Measurements from ENCODE around the gene PARD6A.

The PARD6A gene

GRCh38 chr16:67675579-67675935 lies 14.8 kb downstream of the PARD6A start:
- Histone ChIP-seq H3K9ac (ENCODE audit: low read length) (no peak overlapping the region), H3K79me2 (ENCODE audit: low read length) (no peaks in the 10 kb centered on the region), H3K27ac (ENCODE audit: low read length) (no peak overlapping the region), H3K4me1 (ENCODE audit: low read length) (no peaks in the 10 kb centered on the region), H3K27me3 (replicated peaks; ENCODE audit: insufficient read depth, low read length) (no peaks in the 10 kb centered on the region), H3F3A (ENCODE audit: insufficient read depth, low read length) (no peaks in the 10 kb centered on the region), H3K36me3 (replicated peaks; ENCODE audit: insufficient read depth, low read length) (no peaks in the 10 kb centered on the region), H3K9me2 (replicated peaks; ENCODE audit: insufficient read depth, low read length) (no peaks in the 10 kb centered on the region), H3K4me2 (ENCODE audit: low read depth, low read length) (no peak overlapping the region), H4K20me1 (ENCODE audit: insufficient read depth, low read length) (no peaks in the 10 kb centered on the region), H3K9me3 (replicated peaks; ENCODE audit: insufficient read depth, low read length) (no peaks in the 10 kb centered on the region), H3K4me3 (ENCODE audit: low read length) (no peak overlapping the region), H2AFZ (ENCODE audit: low read length) (no peak overlapping the region)
- DNase-seq, result no peak
- TF ChIP-seq EZH2phosphoT487 (IDR thresholded peaks at IDR 0.05; ENCODE audit: low read length), result no peak
- no peak for TF ChIP-seq EZH2 (optimal IDR thresholded peaks at IDR 0.05; ENCODE audit: low read depth, low read length)
- TF ChIP-seq CTCF (IDR thresholded peaks at IDR 0.05; ENCODE audit: low read length), result no peak

- H3K9ac ChIP-seq (ENCODE audit: low read length), result no peak overlapping the region
- H3K27ac ChIP-seq (ENCODE audit: low read length), result no peak overlapping the region
- no peaks in the 10 kb centered on the region for H3K27me3 ChIP-seq (replicated peaks; ENCODE audit: insufficient read depth, low read length)
- no peaks in the 10 kb centered on the region for H3K36me3 ChIP-seq (replicated peaks; ENCODE audit: insufficient read depth, low read length)
- no peak overlapping the region for H3K4me3 ChIP-seq (ENCODE audit: low read length)
- H3K79me2 ChIP-seq (ENCODE audit: low read length), result no peaks in the 10 kb centered on the region
- no peaks in the 10 kb centered on the region for H3K4me1 ChIP-seq (ENCODE audit: low read length)
- H4K20me1 ChIP-seq (ENCODE audit: insufficient read depth, low read length), result no peaks in the 10 kb centered on the region
- H3F3A ChIP-seq (ENCODE audit: insufficient read depth, low read length), result no peaks in the 10 kb centered on the region
- no peak overlapping the region for H3K4me2 ChIP-seq (ENCODE audit: low read depth, low read length)
- H2AFZ ChIP-seq (ENCODE audit: low read length), result no peak overlapping the region
- H3K9me2 ChIP-seq (replicated peaks; ENCODE audit: insufficient read depth, low read length), result no peaks in the 10 kb centered on the region
- no peak for DNase-seq
- no peaks in the 10 kb centered on the region for H3K9me3 ChIP-seq (replicated peaks; ENCODE audit: insufficient read depth, low read length)
- TF ChIP-seq EZH2phosphoT487 (IDR thresholded peaks at IDR 0.05; ENCODE audit: low read length), result no peak
- TF ChIP-seq CTCF (IDR thresholded peaks at IDR 0.05; ENCODE audit: low read length), result no peak
- no peak for TF ChIP-seq EZH2 (optimal IDR thresholded peaks at IDR 0.05; ENCODE audit: low read depth, low read length)
These were observed 15.2 kb downstream of the PARD6A start for GRCh38 chr16:67675999-67676398.

- Histone ChIP-seq H3K4me3 (ENCODE audit: low read length) (no peak overlapping the region), H3K9ac (ENCODE audit: low read length) (no peak overlapping the region), H3F3A (ENCODE audit: insufficient read depth, low read length) (no peaks in the 10 kb centered on the region), H3K79me2 (ENCODE audit: low read length) (no peaks in the 10 kb centered on the region), H3K36me3 (replicated peaks; ENCODE audit: insufficient read depth, low read length) (no peaks in the 10 kb centered on the region), H3K27me3 (replicated peaks; ENCODE audit: insufficient read depth, low read length) (no peaks in the 10 kb centered on the region), H3K4me1 (ENCODE audit: low read length) (no peaks in the 10 kb centered on the region), H3K9me2 (replicated peaks; ENCODE audit: insufficient read depth, low read length) (no peaks in the 10 kb centered on the region), H3K27ac (ENCODE audit: low read length) (no peak overlapping the region), H2AFZ (ENCODE audit: low read length) (no peak overlapping the region), H3K4me2 (ENCODE audit: low read depth, low read length) (no peak overlapping the region), H3K9me3 (replicated peaks; ENCODE audit: insufficient read depth, low read length) (no peaks in the 10 kb centered on the region), H4K20me1 (ENCODE audit: insufficient read depth, low read length) (no peaks in the 10 kb centered on the region)
- TF ChIP-seq EZH2 (optimal IDR thresholded peaks at IDR 0.05; ENCODE audit: low read depth, low read length) (no peak), EZH2phosphoT487 (IDR thresholded peaks at IDR 0.05; ENCODE audit: low read length) (no peak), CTCF (IDR thresholded peaks at IDR 0.05; ENCODE audit: low read length) (no peak)
- no peak for DNase-seq
These were observed 15.8 kb downstream of the PARD6A start for GRCh38 chr16:67676516-67676915.

All from MM.1S (cell line).